Pancreas (tissue), 10 donors: ENCODE data around the gene TCF7L2. TPM values are rescaled to one million over a fixed set of nuclear protein-coding genes. Genes with fewer than 3 reads are reported as not detected.

Experiments used
- ATAC-seq, 4 donors: fragments of 200-7000 bp; cut with Tn5 transposase; one replicate each; pipeline versions ENCODE4 v1.8.0 to v1.9.1; 2020; ENCODE audit warnings: mild to moderate bottlenecking in 4 of 4, moderate library complexity in 4 of 4
- DNase-seq, 6 donors: peaks; one replicate each; pipeline ENCODE4 v3.0.0-alpha.2; 2020
- FAIRE-seq: peaks from 2 replicates; lab custom pipeline; 2012; peaks lifted over from hg19 to GRCh38; lab: Jason Lieb, UNC
- H3K27ac ChIP-seq, 4 donors: fragments of 200-600 bp; sonication (generic); 1 replicate in 3 of 4; 2 replicates in 1 of 4; pipeline versions ENCODE4 v1.5.0 to v1.8.0; 2020
- H3K27me3 ChIP-seq, 4 donors: fragments of 200-600 bp; one replicate each; pipeline ENCODE4 v1.8.0; 2021
- H3K36me3 ChIP-seq, 3 donors: fragments of 200-600 bp; sonication (generic) in 1 of 3; one replicate each; pipeline versions ENCODE4 v1.5.0 to v1.8.0; 2020 to 2021
- H3K4me1 ChIP-seq, 3 donors: fragments of 200-600 bp; one replicate each; pipeline ENCODE4 v1.8.0; 2021
- H3K4me3 ChIP-seq, 4 donors: fragments of 200-600 bp; sonication (generic) in 2 of 4; one replicate each; pipeline versions ENCODE4 v1.5.0 to v1.8.0; 2020 to 2021
- H3K9me3 ChIP-seq, 4 donors: fragments of 200-600 bp; one replicate each; pipeline ENCODE4 v1.8.0; 2021
- WGBS, 2 donors: extraction: QIAGEN DNeasy Blood & Tissue Kit; methylation state at CpG; one replicate each; pipeline ENCODE4 v1.1.7; 2013; 5-methylcytosine and 5-hydroxymethylcytosine counted together
- intact Hi-C, 3 donors: fragments of 100-400 bp; cut with DNase I; formaldehyde crosslinking; loops; one replicate each; pipeline versions ENCODE4 v1.11.1 to v1.14.2; 2022
- polyA plus RNA-seq, 2 donors: library from polyadenylated mRNA; stranded (reverse); fragments of 200-250 nt; gene quantifications; one replicate each; pipeline ENCODE4 v1.2.3, GENCODE V29; 2013
- total RNA-seq, 6 donors: library from RNA; stranded (reverse); fragmentation: NEBNext Ultra II Directional in 4 of 6; extraction: Animal tissue kit (Norgen Biotek cat#: 25700) in 4 of 6; gene quantifications; one replicate each; pipeline versions ENCODE4 v1.2.1 to v1.2.4, GENCODE V29; 2021 to 2023
- TF ChIP-seq, protein P1 (sequence below), 4 donors: fragments of 200-600 bp; sonication (generic) in 3 of 4; IDR thresholded peaks; one replicate each; pipeline versions ENCODE4 v1.5.0 to v1.8.0; 2021; ENCODE audit warnings: antibody characterized with exemption in 4 of 4
- donor health status: healthy with polysubstance abuse.
- donor health status: DM: no; HTN: no; CAD: no; lungs with moderate emphysema.
- donor health status: DM: no; HTN: no; CAD: no.
- donor health status: control.
- donor health status: control.
- donor health status: Bipolar disorder and iron deficiency.
- donor health status: DM: yes; HTN: yes; CAD: no.
- donor health status: DM: no; HTN: no; CAD: no.
- donor health status: DM: no; HTN: no; CAD: no.
- donor health status: DM: yes; HTN: yes; CAD: no.

Gene TCF7L2
- total and polyA plus RNA-seq, 8 donors: 7.9 to 22.3 (median 11.6) TPM

DNA sequence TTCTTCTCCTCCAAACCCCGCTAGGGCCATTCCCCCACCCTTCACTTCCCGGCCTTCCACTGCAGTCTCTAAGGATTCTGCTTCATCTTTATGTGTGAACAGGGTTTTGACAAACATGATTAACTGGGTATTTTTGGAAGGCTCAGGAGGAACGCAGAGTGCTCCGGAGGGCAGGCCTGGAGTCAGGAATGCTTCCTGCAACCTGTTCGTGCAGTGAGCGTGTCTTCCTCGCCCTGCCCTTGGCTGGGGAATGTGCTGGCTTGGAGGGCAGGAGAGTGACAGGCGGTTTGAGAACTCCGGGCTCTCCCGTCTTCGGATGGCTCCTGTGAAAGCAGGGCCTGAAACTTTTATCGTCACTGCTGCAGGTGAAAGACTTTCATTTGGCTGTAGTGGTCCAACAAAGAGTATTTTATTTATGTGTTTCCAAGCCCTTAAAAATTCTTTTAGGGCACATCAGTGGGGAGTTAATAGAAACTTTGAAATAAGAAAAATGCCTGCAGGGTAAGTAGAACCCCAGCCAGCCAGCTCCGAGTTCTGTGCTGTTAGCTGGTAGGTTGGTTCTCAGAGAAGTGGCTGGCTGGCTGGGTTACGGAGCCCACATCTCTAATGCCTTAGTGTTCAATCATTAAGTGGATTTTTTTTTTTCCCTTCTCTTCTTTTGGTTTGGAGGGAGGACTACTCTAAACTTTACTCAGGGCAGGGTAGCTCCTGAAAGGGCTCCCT is 51.0 kb downstream of the TCF7L2 start:
- TF ChIP-seq, protein P1, sequence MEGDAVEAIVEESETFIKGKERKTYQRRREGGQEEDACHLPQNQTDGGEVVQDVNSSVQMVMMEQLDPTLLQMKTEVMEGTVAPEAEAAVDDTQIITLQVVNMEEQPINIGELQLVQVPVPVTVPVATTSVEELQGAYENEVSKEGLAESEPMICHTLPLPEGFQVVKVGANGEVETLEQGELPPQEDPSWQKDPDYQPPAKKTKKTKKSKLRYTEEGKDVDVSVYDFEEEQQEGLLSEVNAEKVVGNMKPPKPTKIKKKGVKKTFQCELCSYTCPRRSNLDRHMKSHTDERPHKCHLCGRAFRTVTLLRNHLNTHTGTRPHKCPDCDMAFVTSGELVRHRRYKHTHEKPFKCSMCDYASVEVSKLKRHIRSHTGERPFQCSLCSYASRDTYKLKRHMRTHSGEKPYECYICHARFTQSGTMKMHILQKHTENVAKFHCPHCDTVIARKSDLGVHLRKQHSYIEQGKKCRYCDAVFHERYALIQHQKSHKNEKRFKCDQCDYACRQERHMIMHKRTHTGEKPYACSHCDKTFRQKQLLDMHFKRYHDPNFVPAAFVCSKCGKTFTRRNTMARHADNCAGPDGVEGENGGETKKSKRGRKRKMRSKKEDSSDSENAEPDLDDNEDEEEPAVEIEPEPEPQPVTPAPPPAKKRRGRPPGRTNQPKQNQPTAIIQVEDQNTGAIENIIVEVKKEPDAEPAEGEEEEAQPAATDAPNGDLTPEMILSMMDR (IDR thresholded peaks at IDR 0.05): peak in 1 of 4 donors; percentile 16
- H3K4me3 ChIP-seq: no peak overlapping the region
- no peaks in the 10 kb centered on the region for H3K9me3 ChIP-seq
- 55 to 71% methylated on average over 14 of the region's 14 CpGs for WGBS, 2 donors
- H3K4me1 ChIP-seq: peaks cover 0 to 2% (median 0%) of the 10 kb centered on the region in 3 donors
- FAIRE-seq (no peak), DNase-seq (peak in 3 of 6 donors; percentile 25 to 51 (median 49)), ATAC-seq (peak; percentile 52 to 84 (median 66))
- intact Hi-C loops: no loop called here
- H3K27ac ChIP-seq: peak overlapping the region in 2 of 4 donors; percentile 4 to 7
- H3K36me3 ChIP-seq: no peaks in the 10 kb centered on the region
- no peaks in the 10 kb centered on the region for H3K27me3 ChIP-seq

DNA sequence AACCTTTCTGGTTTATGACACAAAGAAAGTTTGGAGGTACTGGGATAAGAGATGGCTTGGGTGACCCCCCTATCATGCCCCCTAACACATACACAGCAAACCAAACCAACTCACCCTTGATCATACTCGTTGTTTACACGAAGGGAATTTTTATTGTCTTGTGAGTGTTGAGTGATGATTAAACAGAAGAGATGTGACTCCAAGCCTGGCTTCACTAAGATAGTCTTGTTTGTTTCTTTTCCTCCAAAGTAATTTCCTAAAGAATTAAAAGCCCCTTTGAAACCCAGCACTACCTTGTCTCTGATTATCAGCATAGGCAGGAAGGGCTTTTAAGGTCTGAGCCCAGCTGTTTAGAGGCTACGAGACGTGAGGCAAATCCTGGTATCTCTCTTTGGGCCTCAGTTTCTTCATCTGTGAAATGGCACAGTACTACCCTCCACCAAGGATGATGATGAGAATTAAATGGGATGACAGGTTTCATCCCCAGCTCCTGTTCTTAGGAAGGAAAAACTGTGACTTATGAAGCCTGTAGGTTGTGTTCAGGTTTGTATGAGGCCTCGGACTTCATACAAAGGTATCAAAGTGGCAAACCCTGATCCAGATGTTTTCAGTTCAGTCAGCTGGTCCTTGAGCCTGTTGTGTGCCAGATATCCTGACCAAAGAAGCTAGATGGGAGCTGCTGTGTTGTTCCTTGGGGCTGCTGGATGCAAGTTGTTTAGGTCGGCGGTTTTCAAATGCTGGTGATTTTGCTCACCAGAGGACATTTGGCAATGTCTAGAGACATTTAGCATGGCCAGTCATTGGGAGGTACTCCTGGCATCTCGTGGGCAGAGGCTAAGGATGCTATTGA is 51.8 kb downstream of the TCF7L2 start:
- no peaks in the 10 kb centered on the region for H3K9me3 ChIP-seq
- H3K36me3 ChIP-seq: no peaks in the 10 kb centered on the region
- FAIRE-seq (no peak), DNase-seq (no peak), ATAC-seq (no peak)
- intact Hi-C loops: no loop called here
- no peaks in the 10 kb centered on the region for H3K27me3 ChIP-seq
- TF ChIP-seq, protein P1 (IDR thresholded peaks at IDR 0.05): no peak
- H3K4me1 ChIP-seq: peaks cover 0 to 4% (median 3%) of the 10 kb centered on the region in 3 donors
- whole genome bisulfite sequencing, 2 donors: 82% methylated on average over 8 of the region's 8 CpGs
- no peak overlapping the region for H3K4me3 ChIP-seq
- H3K27ac ChIP-seq: peak overlapping the region in 2 of 4 donors; percentile 4 to 7

DNA sequence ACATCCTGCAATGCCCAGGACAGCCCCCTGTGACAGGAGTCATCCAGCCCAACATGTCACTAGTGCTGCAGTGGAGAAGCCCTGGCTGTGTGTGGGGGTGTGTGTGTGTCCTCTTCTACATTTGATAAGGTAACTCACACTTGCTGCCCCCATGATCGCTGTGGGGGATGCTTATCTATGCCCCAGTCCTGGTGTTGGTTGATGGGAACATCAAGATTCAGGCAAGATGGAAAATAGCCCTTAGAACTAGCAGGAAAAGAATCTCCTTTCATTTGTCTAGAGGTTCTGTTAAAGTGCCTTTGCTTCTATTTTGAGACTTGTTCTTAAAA is 52.4 kb downstream of the TCF7L2 start:
- intact Hi-C loops: no loop called here
- ATAC-seq (no peak), FAIRE-seq (no peak), DNase-seq (no peak)
- peaks cover 0 to 4% (median 3%) of the 10 kb centered on the region in 3 donors for H3K4me1 ChIP-seq
- no peak overlapping the region for H3K27ac ChIP-seq
- no peaks in the 10 kb centered on the region for H3K27me3 ChIP-seq
- H3K9me3 ChIP-seq: no peaks in the 10 kb centered on the region
- WGBS, 2 donors: 64 to 71% methylated on average over 1 of the region's 1 CpG
- H3K36me3 ChIP-seq: no peaks in the 10 kb centered on the region
- H3K4me3 ChIP-seq: no peak overlapping the region
- TF ChIP-seq, protein P1 (IDR thresholded peaks at IDR 0.05): no peak

DNA sequence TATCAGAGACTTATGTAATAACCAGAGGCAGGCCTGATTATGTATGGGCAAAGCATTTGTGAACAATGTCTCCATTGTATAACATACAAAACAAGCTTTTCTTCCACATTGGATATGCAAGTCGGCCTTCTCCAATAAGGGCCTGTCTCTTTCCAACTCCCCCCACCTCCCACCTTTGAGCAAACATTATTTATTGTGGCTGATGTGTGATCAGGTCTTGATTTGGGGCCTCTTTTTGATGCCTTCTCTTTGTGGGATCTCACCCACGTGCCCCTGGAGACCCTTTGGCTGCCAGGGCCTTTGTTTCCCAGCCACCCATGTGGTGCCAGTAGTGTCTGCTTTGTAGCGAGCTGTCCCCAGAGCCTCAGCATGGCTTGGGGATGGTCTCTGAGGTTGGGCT is 53.0 kb downstream of the TCF7L2 start:
- TF ChIP-seq, protein P1 (IDR thresholded peaks at IDR 0.05): no peak
- Histone ChIP-seq H3K27ac (no peak overlapping the region), H3K9me3 (no peaks in the 10 kb centered on the region), H3K4me3 (no peak overlapping the region), H3K4me1 (peaks cover 0 to 4% (median 3%) of the 10 kb centered on the region in 3 donors), H3K27me3 (no peaks in the 10 kb centered on the region), H3K36me3 (no peaks in the 10 kb centered on the region)
- ATAC-seq (no peak), DNase-seq (no peak), FAIRE-seq (no peak)
- intact Hi-C loops: no loop called here
- WGBS, 2 donors: 76 to 80% methylated on average over 3 of the region's 3 CpGs
